ENCODE measurements around the gene IGF2BP3. TPM values are rescaled to one million over a fixed set of nuclear protein-coding genes. Genes with fewer than 3 reads are reported as not detected.

The IGF2BP3 gene
- total and polyA plus RNA-seq, 10 of the 15 experiments (the other 5 are each of a cell fraction or from before 2014, with no cell fraction given), result 4.6 to 61.2 (median 36.9) TPM

- TF ChIP-seq, protein P1, sequence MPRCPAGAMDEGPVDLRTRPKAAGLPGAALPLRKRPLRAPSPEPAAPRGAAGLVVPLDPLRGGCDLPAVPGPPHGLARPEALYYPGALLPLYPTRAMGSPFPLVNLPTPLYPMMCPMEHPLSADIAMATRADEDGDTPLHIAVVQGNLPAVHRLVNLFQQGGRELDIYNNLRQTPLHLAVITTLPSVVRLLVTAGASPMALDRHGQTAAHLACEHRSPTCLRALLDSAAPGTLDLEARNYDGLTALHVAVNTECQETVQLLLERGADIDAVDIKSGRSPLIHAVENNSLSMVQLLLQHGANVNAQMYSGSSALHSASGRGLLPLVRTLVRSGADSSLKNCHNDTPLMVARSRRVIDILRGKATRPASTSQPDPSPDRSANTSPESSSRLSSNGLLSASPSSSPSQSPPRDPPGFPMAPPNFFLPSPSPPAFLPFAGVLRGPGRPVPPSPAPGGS (IDR thresholded peaks at IDR 0.05; ENCODE audit: borderline replicate concordance, insufficient read depth, low read depth, low read length, poor library complexity, severe bottlenecking), result peak; percentile 70
- no peak for TF ChIP-seq YBX1 (IDR thresholded peaks at IDR 0.05)
- no peak for TF ChIP-seq SP1 (IDR thresholded peaks at IDR 0.05; ENCODE audit: low read depth, low read length)
- TF ChIP-seq KAT2A (conservative IDR thresholded peaks at IDR 0.05; ENCODE audit: control insufficient read depth, low read depth, low read length), result no peak
- TF ChIP-seq WRNIP1 (IDR thresholded peaks at IDR 0.05; ENCODE audit: borderline replicate concordance, low read depth, low read length), result no peak
- TF ChIP-seq SMARCA5 (IDR thresholded peaks at IDR 0.05), result 0 out of 2 replicates have a peak, but pooled peaks have one; percentile 69
- no peak; the same call in 2 of the 3 replicates for TF ChIP-seq POU2F2 (IDR thresholded peaks at IDR 0.05; ENCODE audit: borderline replicate concordance, low read depth, low read length)
- no peak for TF ChIP-seq EGR1 (IDR thresholded peaks at IDR 0.05; ENCODE audit: borderline replicate concordance in 1 of 2, low read depth in 2 of 2, low read length in 2 of 2)
- TF ChIP-seq, protein P2, sequence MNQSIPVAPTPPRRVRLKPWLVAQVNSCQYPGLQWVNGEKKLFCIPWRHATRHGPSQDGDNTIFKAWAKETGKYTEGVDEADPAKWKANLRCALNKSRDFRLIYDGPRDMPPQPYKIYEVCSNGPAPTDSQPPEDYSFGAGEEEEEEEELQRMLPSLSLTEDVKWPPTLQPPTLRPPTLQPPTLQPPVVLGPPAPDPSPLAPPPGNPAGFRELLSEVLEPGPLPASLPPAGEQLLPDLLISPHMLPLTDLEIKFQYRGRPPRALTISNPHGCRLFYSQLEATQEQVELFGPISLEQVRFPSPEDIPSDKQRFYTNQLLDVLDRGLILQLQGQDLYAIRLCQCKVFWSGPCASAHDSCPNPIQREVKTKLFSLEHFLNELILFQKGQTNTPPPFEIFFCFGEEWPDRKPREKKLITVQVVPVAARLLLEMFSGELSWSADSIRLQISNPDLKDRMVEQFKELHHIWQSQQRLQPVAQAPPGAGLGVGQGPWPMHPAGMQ (IDR thresholded peaks at IDR 0.05; ENCODE audit: borderline replicate concordance), result no peak
- TF ChIP-seq HDGF (IDR thresholded peaks at IDR 0.05), result no peak
- no peak for TF ChIP-seq NRF1 (conservative IDR thresholded peaks at IDR 0.05; ENCODE audit: low read depth, low read length)
- no peak for TF ChIP-seq E2F4 (IDR thresholded peaks at IDR 0.05; ENCODE audit: low read depth, low read length)
- no peak for TF ChIP-seq SMAD1 (IDR thresholded peaks at IDR 0.05; ENCODE audit: low read depth, partially characterized antibody)
- TF ChIP-seq RB1 (IDR thresholded peaks at IDR 0.05; ENCODE audit: borderline replicate concordance), result no peak
- no peak for TF ChIP-seq ZNF207 (IDR thresholded peaks at IDR 0.05; ENCODE audit: borderline replicate concordance)
- TF ChIP-seq GATAD2B (conservative IDR thresholded peaks at IDR 0.05; ENCODE audit: low read depth), result no peak
- no peak for TF ChIP-seq TCF3 (IDR thresholded peaks at IDR 0.05; ENCODE audit: borderline replicate concordance, insufficient read depth, low read depth, low read length)
- TF ChIP-seq MLLT1 (IDR thresholded peaks at IDR 0.05), result no peak
- TF ChIP-seq CREB1 (IDR thresholded peaks at IDR 0.05; ENCODE audit: low read depth), result peak; percentile 81
- TF ChIP-seq, protein P3, sequence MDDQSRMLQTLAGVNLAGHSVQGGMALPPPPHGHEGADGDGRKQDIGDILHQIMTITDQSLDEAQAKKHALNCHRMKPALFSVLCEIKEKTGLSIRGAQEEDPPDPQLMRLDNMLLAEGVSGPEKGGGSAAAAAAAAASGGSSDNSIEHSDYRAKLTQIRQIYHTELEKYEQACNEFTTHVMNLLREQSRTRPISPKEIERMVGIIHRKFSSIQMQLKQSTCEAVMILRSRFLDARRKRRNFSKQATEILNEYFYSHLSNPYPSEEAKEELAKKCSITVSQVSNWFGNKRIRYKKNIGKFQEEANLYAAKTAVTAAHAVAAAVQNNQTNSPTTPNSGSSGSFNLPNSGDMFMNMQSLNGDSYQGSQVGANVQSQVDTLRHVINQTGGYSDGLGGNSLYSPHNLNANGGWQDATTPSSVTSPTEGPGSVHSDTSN (IDR thresholded peaks at IDR 0.05; ENCODE audit: insufficient replicate concordance, low read depth, low read length), result no peak
Observed at GRCh38 chr7:23410446-23411183, 59.7 kb downstream of the IGF2BP3 start (continued).

Measured in GM12878 (cell line).